GM12892 (cell line): Measurements from ENCODE around the gene DSCAML1.

ENCODE experiments used
- DNase-seq: peaks from one replicate; pipeline ENCODE4 v3.0.0; 2011; ENCODE audit not compliant: insufficient read length
- FAIRE-seq: peaks from 2 replicates; lab custom pipeline; 2011; peaks lifted over from hg19 to GRCh38; lab: Jason Lieb, UNC
- POLR2A ChIP-seq: IDR thresholded peaks from 2 replicates; pipeline ENCODE4 v1.6.1; 2011; ENCODE audit warnings: low read depth, low read length, control low read depth
- POLR2AphosphoS5 ChIP-seq: IDR thresholded peaks from 2 replicates; pipeline ENCODE4 v1.6.1; 2011; ENCODE audit warnings: low read depth, low read length, control low read depth
- TAF1 ChIP-seq: IDR thresholded peaks from 2 replicates; pipeline ENCODE4 v1.6.1; 2011; ENCODE audit warnings: low read depth, mild to moderate bottlenecking, control low read depth, low read length, borderline replicate concordance

DSCAML1 gene

GRCh38 chr11:117723277-117724024 lies 73.6 kb downstream of the DSCAML1 start:
- TF ChIP-seq POLR2AphosphoS5, result no peak
- no peak for TF ChIP-seq POLR2A
- no peak for TF ChIP-seq TAF1
- FAIRE-seq (no peak), DNase-seq (no peak)

GRCh38 chr11:117722082-117722481 lies 74.9 kb downstream of the DSCAML1 start:
- TF ChIP-seq POLR2A (no peak), POLR2AphosphoS5 (no peak), TAF1 (no peak)
- no peak for DNase-seq
- FAIRE-seq, result no peak

- no peak for DNase-seq
- TF ChIP-seq POLR2A, result no peak
- no peak for TF ChIP-seq TAF1
- no peak for FAIRE-seq
These were observed 76.9 kb downstream of the DSCAML1 start for GRCh38 chr11:117720061-117720511.

- TF ChIP-seq TAF1 (no peak), POLR2AphosphoS5 (no peak), POLR2A (no peak)
- no peak for DNase-seq
- FAIRE-seq, result no peak
These were observed 77.5 kb downstream of the DSCAML1 start for GRCh38 chr11:117719480-117719879.

- DNase-seq (no peak), FAIRE-seq (no peak)
- TF ChIP-seq POLR2A, result no peak
- no peak for TF ChIP-seq TAF1
- TF ChIP-seq POLR2AphosphoS5, result no peak
These were observed 79.3 kb downstream of the DSCAML1 start for GRCh38 chr11:117717485-117718314.

GRCh38 chr11:117716521-117717440 lies 80.2 kb downstream of the DSCAML1 start:
- FAIRE-seq (no peak), DNase-seq (no peak)
- TF ChIP-seq POLR2A (no peak), TAF1 (no peak), POLR2AphosphoS5 (no peak)

- TF ChIP-seq POLR2AphosphoS5 (no peak), TAF1 (no peak), POLR2A (no peak)
- DNase-seq (no peak), FAIRE-seq (no peak)
These were observed 81.2 kb downstream of the DSCAML1 start for GRCh38 chr11:117715801-117716200.

- FAIRE-seq, result no peak
- no peak for DNase-seq
- TF ChIP-seq POLR2AphosphoS5 (no peak), TAF1 (no peak), POLR2A (no peak)
These were observed 83.5 kb downstream of the DSCAML1 start for GRCh38 chr11:117713538-117713991.

GRCh38 chr11:117712530-117712929 lies 84.5 kb downstream of the DSCAML1 start:
- DNase-seq (no peak), FAIRE-seq (no peak)
- TF ChIP-seq TAF1 (no peak), POLR2AphosphoS5 (no peak), POLR2A (no peak)

GRCh38 chr11:117711331-117711730 lies 85.7 kb downstream of the DSCAML1 start:
- TF ChIP-seq POLR2A (no peak), TAF1 (no peak), POLR2AphosphoS5 (no peak)
- no peak for FAIRE-seq
- no peak for DNase-seq
